ENCODE data around the gene GABPB1.

Gene GABPB1

GRCh38 chr15:50236433-50236832, 118.6 kb downstream of the GABPB1 start:
- no peak for DNase-seq

GRCh38 chr15:50235794-50236193, 119.2 kb downstream of the GABPB1 start:
- DNase-seq, result no peak

- DNase-seq, result no peak
These were observed 120.2 kb downstream of the GABPB1 start for GRCh38 chr15:50234764-50235163.

GRCh38 chr15:50233192-50233736, 121.7 kb downstream of the GABPB1 start:
- no peak for DNase-seq

GRCh38 chr15:50232791-50233190, 122.2 kb downstream of the GABPB1 start:
- DNase-seq, result no peak

GRCh38 chr15:50231761-50232160, 123.2 kb downstream of the GABPB1 start:
- DNase-seq, result no peak

- no peak for DNase-seq
These were observed 125.7 kb downstream of the GABPB1 start for GRCh38 chr15:50229336-50229735.

GRCh38 chr15:50228866-50229265, 126.1 kb downstream of the GABPB1 start:
- DNase-seq, result no peak

GRCh38 chr15:50227076-50227475, 127.9 kb downstream of the GABPB1 start:
- no peak for DNase-seq

GRCh38 chr15:50225938-50226337, 129.1 kb downstream of the GABPB1 start:
- DNase-seq, result no peak
